Lung (tissue), 12 donors: Measurements from ENCODE around the gene VHLL. TPM values are rescaled to one million over a fixed set of nuclear protein-coding genes. Genes with fewer than 3 reads are reported as not detected.

ENCODE experiments used
- ATAC-seq: fragments of 200-7000 bp; cut with Tn5 transposase; one replicate; pipeline ENCODE4 v1.9.1; 2020; ENCODE audit warnings: moderate number of reproducible peaks; ENCODE audit not compliant: insufficient read depth, low FRiP score
- DNase-seq, 3 donors: peaks; one replicate each; pipeline ENCODE4 v3.0.0-alpha.2; 2013 to 2017
- H3K27ac ChIP-seq, 2 donors: one replicate each; pipeline ENCODE4 v1.5.1; 2013; ENCODE audit warnings: mild to moderate bottlenecking in 2 of 2, moderate library complexity in 2 of 2, control low read depth in 1 of 2, inconsistent platforms in 1 of 2, low read depth in 1 of 2, low read length in 1 of 2
- H3K27me3 ChIP-seq, 3 donors: one replicate each; pipeline ENCODE4 v1.5.1; 2013; ENCODE audit warnings: low read length in 2 of 3; ENCODE audit not compliant: control insufficient read depth in 3 of 3, insufficient read depth in 3 of 3
- H3K36me3 ChIP-seq, 4 donors: one replicate each; pipeline ENCODE4 v1.5.1; 2013; ENCODE audit warnings: low read length in 4 of 4, mild to moderate bottlenecking in 1 of 4, moderate library complexity in 1 of 4; ENCODE audit not compliant: control insufficient read depth in 4 of 4, insufficient read depth in 4 of 4
- H3K4me1 ChIP-seq, 5 donors: one replicate each; pipeline ENCODE4 v1.5.1; 2013; ENCODE audit warnings: low read length in 5 of 5, mild to moderate bottlenecking in 2 of 5, moderate library complexity in 1 of 5; ENCODE audit not compliant: control insufficient read depth in 5 of 5, insufficient read depth in 5 of 5
- H3K4me3 ChIP-seq: one replicate; pipeline ENCODE4 v1.5.1; 2013; ENCODE audit warnings: mild to moderate bottlenecking, control low read depth, moderate library complexity
- H3K9ac ChIP-seq, 2 donors: one replicate each; pipeline ENCODE4 v1.5.1; 2013; ENCODE audit warnings: low read length in 2 of 2, control low read depth in 1 of 2; ENCODE audit not compliant: insufficient read depth in 1 of 2
- H3K9me3 ChIP-seq, 4 donors: one replicate each; pipeline ENCODE4 v1.5.1; 2013; ENCODE audit warnings: low read length in 3 of 4, mild to moderate bottlenecking in 1 of 4, moderate library complexity in 1 of 4; ENCODE audit not compliant: control insufficient read depth in 4 of 4, insufficient read depth in 3 of 4
- WGBS, 2 donors: extraction: QIAGEN DNeasy Blood & Tissue Kit; methylation state at CpG; one replicate each; pipeline ENCODE4 v1.1.7; 2013; 5-methylcytosine and 5-hydroxymethylcytosine counted together
- polyA plus RNA-seq, 2 donors: library from polyadenylated mRNA; stranded (reverse); fragments of 200-250 nt; gene quantifications; one replicate each; pipeline ENCODE4 v1.2.1, GENCODE V29; 2013
- total RNA-seq, 2 donors: library from RNA; depleted of rRNA in 1 of 2; stranded (reverse); fragments of >200 nt in 1 of 2; gene quantifications; one replicate each; pipeline ENCODE4 v1.2.1, GENCODE V29; 2014 to 2021
- TF ChIP-seq, protein P1 (sequence below): IDR thresholded peaks from 2 replicates; pipeline ENCODE4 v1.5.1; 2012; ENCODE audit warnings: mild to moderate bottlenecking; ENCODE audit errors: control extremely low read depth, extremely low read depth
- donor health status: control.
- donor health status: control.
- donor health status: Bipolar disorder and iron deficiency.
- donor health status: healthy.
- donor health status: DM: yes; HTN: yes; CAD: no.

Gene VHLL
- total and polyA plus RNA-seq, 4 donors: not detected

DNA sequence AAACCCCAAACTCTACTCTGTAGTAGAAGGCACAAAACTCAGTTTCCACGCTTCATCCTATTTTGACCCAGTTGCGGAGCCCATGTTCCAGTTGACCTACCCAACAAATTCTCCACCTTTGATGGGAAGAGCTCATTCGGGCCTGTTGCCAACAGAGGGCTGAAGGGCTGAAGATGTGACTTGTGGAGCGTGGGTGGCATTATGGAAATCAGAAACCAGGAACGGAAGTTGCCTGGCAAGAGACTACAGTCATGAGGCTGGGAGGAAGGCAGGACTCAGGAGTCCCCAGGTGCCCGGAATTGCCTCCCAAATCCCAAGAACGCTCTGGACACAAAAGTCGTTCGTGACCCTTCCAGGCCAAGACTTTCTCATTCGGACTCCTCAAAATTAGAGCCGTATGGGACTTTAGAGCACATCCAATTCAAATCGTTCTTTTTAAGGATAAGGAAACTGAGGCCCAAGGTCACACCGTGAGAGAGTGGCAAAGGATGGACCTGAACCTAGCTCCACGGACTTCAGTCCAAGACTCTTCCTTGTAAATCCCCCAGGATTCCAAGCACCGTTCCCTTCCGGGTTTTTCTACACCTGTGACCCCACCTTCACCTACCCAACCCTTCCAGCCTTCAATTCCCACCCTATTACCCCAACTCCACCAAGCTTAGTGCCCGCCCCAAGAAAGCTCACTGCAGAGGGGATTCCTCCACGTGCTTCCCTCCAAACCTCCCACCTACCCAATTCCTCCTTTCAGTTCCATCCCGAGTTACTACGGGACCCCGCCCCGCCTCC is 17.2 kb downstream of the VHLL start:
- Histone ChIP-seq H3K27me3 (no peaks in the 10 kb centered on the region), H3K4me1 (peaks cover 0 to 22% (median 9%) of the 10 kb centered on the region in 5 donors), H3K27ac (peak overlapping the region; percentile 95 to 97), H3K9me3 (peaks cover 0 to 2% (median 0%) of the 10 kb centered on the region in 4 donors), H3K9ac (peak overlapping the region; percentile 64 to 89), H3K36me3 (peaks cover under 1 to 25% (median 16%) of the 10 kb centered on the region in 4 donors), H3K4me3 (peak overlapping the region; percentile 97)
- ATAC-seq (no peak), DNase-seq (peak in 1 of 3 donors; percentile 38)
- 9 to 11% methylated on average over 22 of the region's 22 CpGs for WGBS, 2 donors
- TF ChIP-seq, protein P1, sequence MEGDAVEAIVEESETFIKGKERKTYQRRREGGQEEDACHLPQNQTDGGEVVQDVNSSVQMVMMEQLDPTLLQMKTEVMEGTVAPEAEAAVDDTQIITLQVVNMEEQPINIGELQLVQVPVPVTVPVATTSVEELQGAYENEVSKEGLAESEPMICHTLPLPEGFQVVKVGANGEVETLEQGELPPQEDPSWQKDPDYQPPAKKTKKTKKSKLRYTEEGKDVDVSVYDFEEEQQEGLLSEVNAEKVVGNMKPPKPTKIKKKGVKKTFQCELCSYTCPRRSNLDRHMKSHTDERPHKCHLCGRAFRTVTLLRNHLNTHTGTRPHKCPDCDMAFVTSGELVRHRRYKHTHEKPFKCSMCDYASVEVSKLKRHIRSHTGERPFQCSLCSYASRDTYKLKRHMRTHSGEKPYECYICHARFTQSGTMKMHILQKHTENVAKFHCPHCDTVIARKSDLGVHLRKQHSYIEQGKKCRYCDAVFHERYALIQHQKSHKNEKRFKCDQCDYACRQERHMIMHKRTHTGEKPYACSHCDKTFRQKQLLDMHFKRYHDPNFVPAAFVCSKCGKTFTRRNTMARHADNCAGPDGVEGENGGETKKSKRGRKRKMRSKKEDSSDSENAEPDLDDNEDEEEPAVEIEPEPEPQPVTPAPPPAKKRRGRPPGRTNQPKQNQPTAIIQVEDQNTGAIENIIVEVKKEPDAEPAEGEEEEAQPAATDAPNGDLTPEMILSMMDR: no peak

DNA sequence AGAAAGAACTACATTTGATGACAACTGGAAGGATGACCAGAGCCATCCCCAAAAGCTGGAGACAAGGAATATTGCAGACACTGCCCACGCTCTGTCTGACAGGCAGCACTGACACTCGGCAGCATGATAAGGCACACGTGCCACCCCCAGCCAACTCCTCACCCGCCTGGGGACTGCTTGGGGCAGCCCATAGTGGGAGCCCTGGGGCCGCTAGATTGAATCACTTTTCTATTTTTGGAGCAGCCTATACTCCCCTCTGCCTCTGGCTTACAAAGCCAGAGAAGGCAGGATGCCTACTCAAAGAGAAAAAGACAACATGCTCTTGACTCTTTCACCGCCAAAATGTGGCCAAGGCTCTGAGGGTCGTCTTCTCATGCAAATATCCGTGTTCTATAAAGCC is 17.8 kb downstream of the VHLL start:
- peak overlapping the region; percentile 64 to 89 for H3K9ac ChIP-seq

DNA sequence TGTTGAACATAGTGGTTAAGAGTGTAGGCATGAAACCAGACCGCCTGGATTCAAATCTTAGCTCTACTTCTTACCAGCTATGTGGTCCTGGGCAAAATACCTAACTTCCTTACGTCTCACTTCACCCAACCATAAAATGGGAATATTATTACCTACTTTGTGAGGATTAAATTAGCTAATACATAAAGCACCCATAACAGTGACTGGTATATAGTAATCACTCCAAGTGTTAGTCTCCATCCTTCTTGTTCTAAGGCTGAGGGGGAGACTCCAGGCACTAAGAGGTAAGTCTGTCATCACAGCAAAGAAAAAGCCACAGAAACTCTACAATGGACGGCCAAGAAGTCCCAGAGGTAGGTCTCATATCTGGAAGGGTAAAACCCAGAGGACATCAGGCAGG is 19.3 kb downstream of the VHLL start:
- Histone ChIP-seq H3K9me3 (peaks cover 0 to 3% (median 0%) of the 10 kb centered on the region in 4 donors), H3K4me3 (no peak overlapping the region), H3K36me3 (peaks cover 7 to 27% (median 27%) of the 10 kb centered on the region in 4 donors), H3K9ac (no peak overlapping the region), H3K27ac (no peak overlapping the region), H3K4me1 (peaks cover 0 to 22% (median 9%) of the 10 kb centered on the region in 5 donors), H3K27me3 (no peaks in the 10 kb centered on the region)
- TF ChIP-seq, protein P1: no peak
- DNase-seq: no peak
- 95 to 97% methylated on average over 3 of the region's 3 CpGs for WGBS, 2 donors
- no peak for ATAC-seq

More for the DNA sequence above, 17.8 kb downstream of the VHLL start:
- DNase-seq: no peak
- Histone ChIP-seq H3K4me1 (peaks cover 0 to 22% (median 9%) of the 10 kb centered on the region in 5 donors), H3K36me3 (peaks cover 4 to 26% (median 18%) of the 10 kb centered on the region in 4 donors), H3K9me3 (peaks cover 0 to 3% (median 0%) of the 10 kb centered on the region in 4 donors), H3K4me3 (peak overlapping the region; percentile 97), H3K27me3 (no peaks in the 10 kb centered on the region), H3K27ac (peak overlapping the region in 1 of 2 donors; percentile 95)
- ATAC-seq: no peak
- 34 to 45% methylated on average over 8 of the region's 8 CpGs for WGBS, 2 donors
- TF ChIP-seq, protein P1: no peak
